Thyroid gland (tissue), 4 donors: ENCODE measurements around the gene ACOX1. TPM values are rescaled to one million over a fixed set of nuclear protein-coding genes. Genes with fewer than 3 reads are reported as not detected.
A peak's percentile ranks its signal among the peaks of the same experiment; 100 is the strongest.

Experiments used
- DNase-seq, 2 donors: peaks; one replicate each; pipeline ENCODE4 v3.0.0-alpha.2; 2019
- H3K27ac ChIP-seq, 3 donors: fragments of 200-600 bp; sonication (generic); 1 replicate in 2 of 3; 2 replicates in 1 of 3; pipeline ENCODE4 v1.5.1; 2016 to 2019; ENCODE audit warnings: mild to moderate bottlenecking in 1 of 3, moderate library complexity in 1 of 3
- H3K27me3 ChIP-seq: fragments of 200-600 bp; sonication (generic); one replicate; pipeline ENCODE4 v1.5.1; 2019
- H3K36me3 ChIP-seq, 2 donors: fragments of 200-600 bp; sonication (generic); one replicate each; pipeline ENCODE4 v1.5.1; 2016 to 2019
- H3K4me1 ChIP-seq, 2 donors: fragments of 200-600 bp; sonication (generic); one replicate each; pipeline ENCODE4 v1.5.1; 2017 to 2019
- H3K4me3 ChIP-seq, 3 donors: fragments of 200-600 bp; sonication (generic); replicated peaks in 1 of 3; 1 replicate in 2 of 3; 2 replicates in 1 of 3; pipeline ENCODE4 v1.5.1; 2016; ENCODE audit warnings: mild to moderate bottlenecking in 1 of 3
- H3K9me3 ChIP-seq: fragments of 200-600 bp; sonication (generic); one replicate; pipeline ENCODE4 v1.5.1; 2017
- POLR2A ChIP-seq, 2 donors: fragments of 450-650 bp; IDR thresholded peaks; one replicate each; pipeline ENCODE4 v1.6.1; 2017; ENCODE audit warnings: antibody characterized with exemption in 2 of 2, mild to moderate bottlenecking in 2 of 2, moderate library complexity in 1 of 2
- WGBS, 2 donors: methylation state at CpG; one replicate each; pipeline ENCODE4 v1.1.5; 2017; 5-methylcytosine and 5-hydroxymethylcytosine counted together
- intact Hi-C: fragments of 100-400 bp; cut with DNase I; formaldehyde crosslinking; loops from one replicate; pipeline ENCODE4 v1.15.1; 2023
- total RNA-seq, 4 donors: library from RNA; depleted of rRNA; stranded (reverse); fragments of >200 nt; gene quantifications; one replicate each; pipeline ENCODE4 v1.2.3, GENCODE V29; 2016
- TF ChIP-seq, protein P1 (sequence below), 6 experiments: fragments of 200-600 bp in 3 of 6; fragments of 450-650 bp in 3 of 6; sonication (generic) in 3 of 6; IDR thresholded peaks; one replicate each; pipeline ENCODE4 v1.5.1; 2016 to 2019; ENCODE audit warnings: antibody characterized with exemption in 6 of 6, mild to moderate bottlenecking in 2 of 6, inconsistent platforms in 1 of 6, moderate library complexity in 1 of 6

ACOX1 gene
- total RNA-seq, 4 donors from 2014 or later = 59.6 to 102 (median 75.5) TPM

DNA sequence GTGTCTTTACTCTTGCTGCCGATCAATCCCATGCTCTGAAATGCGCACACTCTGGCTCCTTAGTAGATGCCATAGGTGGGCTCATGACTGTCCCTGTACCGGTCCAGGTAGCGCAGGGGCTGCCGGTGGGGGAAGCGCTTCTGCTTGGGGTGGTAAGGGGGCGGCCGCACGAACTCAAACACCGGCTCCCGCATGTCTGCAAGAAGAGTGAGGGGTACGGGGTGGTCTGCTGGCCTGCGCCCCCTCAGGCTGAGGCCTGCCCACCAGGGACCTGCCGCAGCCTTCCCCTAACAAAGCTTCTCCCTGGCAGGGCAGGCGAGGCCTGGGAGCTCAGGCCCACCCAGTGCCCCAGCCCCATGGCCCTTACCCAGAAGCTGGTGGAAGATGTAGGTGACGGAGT, 80.2 kb downstream of the ACOX1 start:
- Histone ChIP-seq H3K36me3 (peaks cover 29 to 35% of the 10 kb centered on the region in 2 donors), H3K4me1 (peaks cover 12 to 26% of the 10 kb centered on the region in 2 donors), H3K9me3 (no peaks in the 10 kb centered on the region), H3K4me3 (no peak overlapping the region), H3K27ac (no peak overlapping the region), H3K27me3 (no peaks in the 10 kb centered on the region)
- TF ChIP-seq, protein P1, sequence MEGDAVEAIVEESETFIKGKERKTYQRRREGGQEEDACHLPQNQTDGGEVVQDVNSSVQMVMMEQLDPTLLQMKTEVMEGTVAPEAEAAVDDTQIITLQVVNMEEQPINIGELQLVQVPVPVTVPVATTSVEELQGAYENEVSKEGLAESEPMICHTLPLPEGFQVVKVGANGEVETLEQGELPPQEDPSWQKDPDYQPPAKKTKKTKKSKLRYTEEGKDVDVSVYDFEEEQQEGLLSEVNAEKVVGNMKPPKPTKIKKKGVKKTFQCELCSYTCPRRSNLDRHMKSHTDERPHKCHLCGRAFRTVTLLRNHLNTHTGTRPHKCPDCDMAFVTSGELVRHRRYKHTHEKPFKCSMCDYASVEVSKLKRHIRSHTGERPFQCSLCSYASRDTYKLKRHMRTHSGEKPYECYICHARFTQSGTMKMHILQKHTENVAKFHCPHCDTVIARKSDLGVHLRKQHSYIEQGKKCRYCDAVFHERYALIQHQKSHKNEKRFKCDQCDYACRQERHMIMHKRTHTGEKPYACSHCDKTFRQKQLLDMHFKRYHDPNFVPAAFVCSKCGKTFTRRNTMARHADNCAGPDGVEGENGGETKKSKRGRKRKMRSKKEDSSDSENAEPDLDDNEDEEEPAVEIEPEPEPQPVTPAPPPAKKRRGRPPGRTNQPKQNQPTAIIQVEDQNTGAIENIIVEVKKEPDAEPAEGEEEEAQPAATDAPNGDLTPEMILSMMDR (IDR thresholded peaks at IDR 0.05) = no peak
- no peak for TF ChIP-seq POLR2A (IDR thresholded peaks at IDR 0.05)
- intact Hi-C loops = no loop called here
- WGBS, 2 donors = 99 to 100% methylated on average over 9 to 10 of the region's 16 CpGs
- DNase-seq = no peak

DNA sequence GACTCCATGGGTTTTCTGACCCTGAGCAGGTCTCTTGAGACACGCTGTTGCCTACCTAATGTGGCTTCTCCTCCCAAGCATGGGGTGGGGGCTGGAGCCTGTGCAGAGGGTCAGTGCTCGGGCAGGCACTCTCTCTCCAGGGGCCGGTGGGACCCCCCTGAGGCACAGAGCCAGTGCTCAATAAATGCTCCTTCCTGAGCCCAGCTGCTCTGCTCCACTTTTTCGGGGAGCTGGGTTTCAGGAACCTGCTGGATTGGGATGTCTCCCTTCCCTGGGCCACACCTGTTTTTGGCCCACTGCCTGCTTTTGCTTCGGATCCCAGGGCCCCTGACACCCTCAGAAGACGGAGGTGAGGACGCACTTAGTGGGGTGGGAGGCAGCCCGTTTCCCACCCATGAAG, 80.9 kb downstream of the ACOX1 start:
- H3K4me1 ChIP-seq = peaks cover 7 to 23% of the 10 kb centered on the region in 2 donors
- H3K4me3 ChIP-seq = no peak overlapping the region
- no peak overlapping the region for H3K27ac ChIP-seq
- TF ChIP-seq, protein P1 (IDR thresholded peaks at IDR 0.05) = no peak
- TF ChIP-seq POLR2A (IDR thresholded peaks at IDR 0.05) = no peak
- H3K9me3 ChIP-seq = no peaks in the 10 kb centered on the region
- H3K36me3 ChIP-seq = peaks cover 29 to 35% of the 10 kb centered on the region in 2 donors
- DNase-seq = no peak
- H3K27me3 ChIP-seq = no peaks in the 10 kb centered on the region
- 91% methylated on average over 5 to 7 of the region's 8 CpGs for WGBS, 2 donors
- intact Hi-C loops = no loop called here

DNA sequence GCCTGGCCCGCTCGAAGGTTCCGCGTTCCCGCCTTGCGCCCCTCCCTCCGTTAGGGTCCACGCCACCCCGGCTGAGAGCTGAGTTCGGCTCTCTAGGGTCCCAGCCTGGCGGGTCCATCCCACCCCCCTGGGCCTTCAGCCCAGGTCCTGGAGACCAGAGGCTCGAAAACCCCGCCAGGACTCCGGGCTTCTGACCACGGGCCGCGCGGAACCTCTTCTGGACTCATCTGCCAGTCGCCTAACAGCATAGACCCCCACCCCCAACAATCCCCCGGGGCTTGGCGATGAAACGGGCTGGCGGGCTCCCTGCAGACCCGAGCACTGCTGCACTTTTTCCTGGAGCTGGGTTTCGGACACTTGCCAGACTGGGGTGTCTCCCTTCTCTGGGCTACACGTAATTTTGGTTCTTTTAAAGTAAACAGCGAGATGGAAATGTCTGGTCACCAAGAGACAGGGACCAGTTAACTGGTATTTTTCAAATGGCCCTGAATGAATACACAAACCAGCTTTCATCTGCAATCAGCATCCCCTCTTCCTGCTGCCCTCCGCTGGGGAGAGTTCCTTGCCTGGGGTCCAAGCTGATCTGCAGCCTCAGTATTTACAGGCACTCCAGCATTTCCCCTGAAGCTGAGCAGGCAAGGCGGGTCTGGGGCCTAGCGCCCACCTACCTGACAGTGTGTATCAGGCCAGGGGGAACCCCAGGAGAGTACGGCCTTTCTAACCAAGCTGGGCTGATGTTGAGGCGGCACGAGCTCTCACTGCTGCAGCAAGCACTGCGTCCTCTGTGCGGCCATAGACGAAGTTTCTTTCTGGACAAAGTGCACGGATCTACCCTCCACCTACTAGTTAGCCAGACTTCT, 81.6 kb downstream of the ACOX1 start:
- intact Hi-C loops = no loop called here
- peaks cover 29 to 35% of the 10 kb centered on the region in 2 donors for H3K36me3 ChIP-seq
- DNase-seq = peak in 1 of 2 donors; percentile 34
- H3K27me3 ChIP-seq = no peaks in the 10 kb centered on the region
- H3K9me3 ChIP-seq = no peaks in the 10 kb centered on the region
- H3K27ac ChIP-seq = peak overlapping the region; percentile 84 to 92 (median 84)
- TF ChIP-seq, protein P1 (IDR thresholded peaks at IDR 0.05) = no peak
- TF ChIP-seq POLR2A (IDR thresholded peaks at IDR 0.05) = no peak
- WGBS, 2 donors = 66 to 76% methylated on average over 22 to 24 of the region's 37 CpGs
- peaks cover 7 to 23% of the 10 kb centered on the region in 2 donors for H3K4me1 ChIP-seq
- peak overlapping the region in 1 of 3 donors; percentile 56 for H3K4me3 ChIP-seq

DNA sequence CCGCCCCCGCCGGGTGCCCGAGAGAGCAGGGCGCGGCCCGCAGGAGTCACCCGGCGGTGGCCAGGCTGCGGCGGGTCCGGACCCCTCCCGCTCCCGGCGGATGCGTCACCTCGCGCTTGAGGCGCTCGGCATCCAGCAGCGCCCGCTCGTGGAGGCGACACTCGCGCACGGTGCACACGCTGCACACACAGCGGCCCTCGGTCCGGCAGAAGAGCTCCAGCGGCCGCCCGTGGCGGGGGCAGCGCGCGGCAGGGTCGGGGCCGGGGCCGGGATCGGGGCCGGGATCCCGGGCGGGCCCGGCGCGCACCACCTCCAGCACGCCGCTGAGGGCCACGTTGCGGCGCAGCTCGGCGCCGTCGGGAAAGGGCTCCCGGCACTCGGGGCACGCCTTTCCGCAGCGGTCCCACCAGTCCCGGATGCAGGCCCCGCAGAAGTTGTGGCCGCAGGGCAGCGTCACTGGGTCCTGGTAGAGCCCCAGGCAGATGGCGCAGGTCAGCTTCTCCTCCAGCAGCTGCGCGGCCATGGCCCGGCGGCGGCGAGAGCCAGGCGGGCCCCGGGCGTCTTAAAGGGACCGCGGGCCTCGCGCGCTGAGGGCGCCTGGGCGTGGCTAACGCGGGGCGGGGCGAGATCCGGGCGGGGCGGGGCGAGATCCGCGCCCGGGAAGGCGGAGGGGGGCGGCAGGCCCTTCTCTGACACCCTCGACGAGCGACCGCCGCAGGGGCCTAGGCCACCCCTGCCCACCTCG, 82.4 kb downstream of the ACOX1 start, which contains the start of gene TRIM65:
TSS of gene TRIM65 (minus strand) at position 537 of the 745 bp plus-strand sequence. CDS start at position 523, 14 bp downstream.
- 0% methylated on average over 47 of the region's 102 CpGs; no CpG with 5 or more reads in 1 of the 2 donors for WGBS, 2 donors
- intact Hi-C loops = no loop called here
- H3K4me1 ChIP-seq = peaks cover 7 to 23% of the 10 kb centered on the region in 2 donors
- H3K27me3 ChIP-seq = no peaks in the 10 kb centered on the region
- no peaks in the 10 kb centered on the region for H3K9me3 ChIP-seq
- H3K4me3 ChIP-seq = peak within 1 kb of the TSS; percentile 22 to 56 (median 49)
- TF ChIP-seq, protein P1 (IDR thresholded peaks at IDR 0.05) = peak in 3 of 6 experiments; percentile 23 to 53 (median 34)
- TF ChIP-seq POLR2A (IDR thresholded peaks at IDR 0.05) = peak; percentile 29 to 87
- peak; percentile 86 to 87 for DNase-seq
- H3K27ac ChIP-seq = peak within 1 kb of the TSS; percentile 84 to 92 (median 84)
- peaks cover 28 to 38% of the 10 kb centered on the region in 2 donors for H3K36me3 ChIP-seq
